ENCODE data around the gene CPB1.

The CPB1 gene

DNA sequence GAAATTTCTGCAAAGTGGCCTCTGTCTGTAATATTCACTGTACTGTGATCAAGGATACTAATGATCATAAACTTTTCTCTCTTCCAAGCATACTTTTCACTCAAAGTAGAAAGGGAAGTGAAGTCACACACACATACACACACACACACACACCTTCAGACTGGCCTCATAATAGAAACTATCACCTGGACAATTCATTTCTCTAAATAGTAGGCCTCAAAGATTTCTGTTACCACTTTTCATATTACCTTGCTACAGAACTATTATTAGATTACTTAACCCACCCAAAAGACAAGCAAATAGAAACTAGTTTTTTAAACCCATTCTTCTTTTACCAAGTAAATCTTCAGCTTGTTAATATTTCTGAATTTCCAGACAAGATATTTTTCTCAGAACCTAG, 12.2 kb downstream of the CPB1 start:
- no peak for DNase-seq

DNA sequence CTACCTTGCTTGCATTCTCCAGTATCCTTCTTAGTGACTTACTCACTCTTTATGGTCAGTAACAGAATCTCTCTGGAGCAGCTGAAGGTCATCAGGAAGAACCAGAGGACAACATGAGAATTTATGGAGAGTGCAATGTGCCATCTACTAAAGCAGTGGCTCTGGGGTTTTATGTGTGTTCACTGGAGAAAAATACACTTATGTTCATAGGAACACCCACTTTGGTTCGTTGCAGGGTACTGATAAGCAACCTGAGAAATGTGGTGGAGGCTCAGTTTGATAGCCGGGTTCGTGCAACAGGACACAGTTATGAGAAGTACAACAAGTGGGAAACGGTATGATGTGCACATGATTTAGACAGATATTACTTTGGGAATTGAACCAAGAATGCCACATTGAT, 12.8 kb downstream of the CPB1 start:
- DNase-seq, result no peak

- no peak for DNase-seq
Measured at GRCh38 chr3:148845756-148846395, 18.3 kb downstream of the CPB1 start.

DNA sequence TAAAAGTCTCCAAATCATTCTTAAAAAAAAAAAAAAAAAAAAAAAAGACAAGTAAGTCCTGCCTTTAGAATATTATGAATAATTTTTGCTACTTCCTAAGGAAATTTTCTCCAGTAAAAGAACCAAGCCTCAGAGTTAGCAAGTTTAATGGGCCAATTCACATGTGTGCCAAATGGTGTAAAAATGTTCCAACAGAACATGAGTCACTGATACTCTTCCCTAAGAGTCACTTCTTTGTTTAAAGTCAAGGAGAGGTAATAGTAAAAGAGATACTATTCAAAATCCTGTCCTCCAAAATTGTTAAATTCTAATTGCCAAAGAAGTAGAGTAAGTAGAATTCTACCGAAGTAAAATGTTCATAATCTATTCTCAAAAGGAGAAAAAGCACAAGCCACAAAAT, 19.7 kb downstream of the CPB1 start:
- no peak for DNase-seq

- no peak for DNase-seq
Measured at GRCh38 chr3:148848410-148848809, 20.8 kb downstream of the CPB1 start.

DNA sequence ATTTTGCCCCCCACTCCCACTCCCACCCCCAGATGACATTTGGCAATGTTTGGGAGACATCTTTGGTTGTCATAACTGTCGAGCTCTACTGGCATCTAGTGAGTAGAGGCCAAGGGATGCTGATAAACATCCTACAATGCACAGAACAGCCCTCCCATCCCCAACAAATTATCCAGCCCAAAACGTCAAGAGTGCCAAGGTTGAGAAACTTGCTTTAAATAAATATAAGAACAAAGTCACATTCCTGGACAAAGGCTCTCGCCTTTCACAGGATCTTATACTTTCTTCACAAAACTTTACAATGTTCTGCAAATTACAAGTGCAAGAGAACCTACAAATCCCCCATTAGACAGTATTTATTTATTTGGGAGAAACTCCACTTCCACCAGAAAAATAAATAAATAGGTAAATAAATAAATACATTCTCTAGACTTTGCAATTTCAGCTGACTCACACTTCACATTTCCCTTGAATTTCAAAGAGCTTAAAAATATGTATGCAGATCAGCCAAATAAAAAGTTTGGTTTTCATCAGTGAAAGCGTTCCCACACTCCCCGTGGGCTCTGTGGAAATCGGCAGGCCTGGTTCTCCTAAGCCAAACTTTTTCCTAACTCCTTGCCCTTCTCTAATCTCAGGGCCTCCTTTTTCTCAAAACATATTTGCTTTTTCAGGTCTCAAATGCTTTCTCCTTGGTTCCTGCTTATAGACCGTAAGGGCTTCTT, 24.8 kb downstream of the CPB1 start:
- no peak for DNase-seq

DNA sequence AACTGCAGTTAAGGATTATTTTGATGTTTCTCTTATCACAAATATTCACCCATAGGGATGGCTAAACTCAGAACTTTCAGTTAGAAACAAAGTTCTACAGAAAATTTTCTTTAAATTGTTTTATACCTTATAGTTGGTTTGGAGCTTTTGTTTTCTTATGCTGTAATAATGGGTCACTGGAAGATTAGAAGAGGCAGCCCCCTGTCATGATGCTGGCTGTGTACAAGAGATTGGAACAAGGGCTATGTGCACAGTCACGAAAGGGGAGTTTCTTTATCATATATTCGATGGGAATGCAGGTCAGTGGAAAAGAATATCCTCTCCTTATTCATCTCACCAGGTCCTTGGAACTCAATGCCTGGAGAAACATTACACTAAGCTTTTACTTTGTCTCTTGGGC, 25.5 kb downstream of the CPB1 start:
- DNase-seq, result no peak

GRCh38 chr3:148854061-148854460, 26.4 kb downstream of the CPB1 start:
- DNase-seq, result no peak

GRCh38 chr3:148856384-148856783, 28.8 kb downstream of the CPB1 start:
- no peak for DNase-seq

GRCh38 chr3:148857316-148857715, 29.7 kb downstream of the CPB1 start:
- no peak for DNase-seq

- no peak for DNase-seq
Measured at GRCh38 chr3:148861277-148861869, 33.8 kb downstream of the CPB1 start.

GRCh38 chr3:148863297-148863696, 35.7 kb downstream of the CPB1 start:
- no peak for DNase-seq

DNA sequence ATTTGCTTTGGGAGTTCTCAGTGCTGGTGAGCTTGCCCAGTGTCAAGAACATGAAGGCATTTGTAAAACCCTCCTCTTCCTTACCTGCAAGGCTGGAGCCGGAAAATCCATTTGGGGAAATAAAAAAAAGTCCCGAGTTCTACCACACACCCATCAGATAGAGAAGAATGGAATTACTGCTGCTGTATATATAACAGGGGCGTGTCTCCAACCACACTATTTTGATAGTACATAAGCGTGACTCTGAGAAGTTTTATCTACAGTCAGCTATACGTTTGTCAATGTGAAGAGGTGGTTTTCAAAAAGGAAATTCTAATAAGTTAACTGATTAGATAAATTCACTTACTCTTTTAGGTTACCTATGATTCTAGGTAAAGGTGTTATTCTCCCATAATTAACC, 36.2 kb downstream of the CPB1 start:
- DNase-seq, result no peak

DNA sequence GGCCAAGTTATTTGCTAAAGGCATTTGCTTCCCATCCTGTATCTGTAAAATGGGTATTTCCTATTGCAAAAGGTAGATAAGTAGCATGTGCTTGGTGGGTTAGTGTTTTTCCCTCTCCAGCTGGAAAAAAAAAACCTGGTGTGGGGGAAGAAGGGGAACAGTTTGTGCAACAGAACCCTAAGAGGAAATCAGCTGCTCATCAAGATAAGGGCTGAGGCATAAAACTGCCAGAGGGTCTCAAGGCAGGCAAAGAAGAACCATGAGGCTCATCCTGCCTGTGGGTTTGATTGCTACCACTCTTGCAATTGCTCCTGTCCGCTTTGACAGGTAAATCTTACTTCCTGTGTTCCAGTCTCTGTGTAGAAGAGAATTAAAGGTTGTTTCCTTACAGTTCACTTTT, 37.4 kb downstream of the CPB1 start, which contains the start of gene CPA3:
Gene CPA3, plus strand, starts transcription at position 248 of the 400 bp plus-strand sequence. Its CDS starts 12 bp downstream, at position 260.
- no peak for DNase-seq

- no peak for DNase-seq
Measured at GRCh38 chr3:148866261-148866660, 38.6 kb downstream of the CPB1 start.

GRCh38 chr3:148873270-148873927, 45.8 kb downstream of the CPB1 start:
- no peak for DNase-seq

DNA sequence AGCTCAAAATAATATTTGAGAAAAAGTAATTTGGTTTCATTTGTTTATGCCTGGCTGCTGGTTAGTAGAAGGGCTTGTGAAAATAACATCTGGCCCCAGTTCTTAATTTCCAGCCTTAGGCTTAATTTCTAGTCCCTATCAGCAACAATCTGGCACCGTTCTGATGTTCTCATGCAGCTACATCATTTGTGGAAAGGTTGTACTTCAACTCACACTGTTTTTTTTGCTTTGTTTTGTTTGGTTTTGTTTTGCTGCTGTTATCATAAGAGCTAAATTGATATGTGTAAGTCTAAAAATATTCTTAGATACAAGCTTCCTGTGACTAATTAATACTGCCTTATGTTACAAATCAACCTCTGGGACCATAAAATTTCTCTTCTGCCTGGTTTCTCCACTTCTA, 46.4 kb downstream of the CPB1 start:
- DNase-seq, result no peak

GRCh38 chr3:148878095-148878494, 50.5 kb downstream of the CPB1 start:
- no peak for DNase-seq

GRCh38 chr3:148879256-148879655, 51.6 kb downstream of the CPB1 start:
- DNase-seq, result no peak

DNA sequence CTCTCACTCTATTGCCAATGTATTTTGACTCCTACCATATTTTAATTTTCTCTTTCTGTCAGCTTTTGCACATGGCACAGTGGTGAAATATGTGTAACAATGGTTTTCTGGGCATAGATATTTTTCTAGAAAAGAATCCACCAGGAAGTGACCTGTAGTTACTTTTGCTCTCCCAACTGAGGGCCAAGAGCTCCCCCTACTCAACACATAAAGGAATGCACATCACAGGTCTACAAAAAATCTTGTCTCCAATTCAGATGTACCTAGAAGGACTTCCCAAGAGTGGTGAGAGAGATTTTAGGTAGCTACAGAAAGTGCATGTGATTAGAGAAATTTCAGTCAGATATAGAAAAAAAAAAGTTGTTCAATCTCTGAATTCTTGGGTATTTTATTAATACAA, 53.1 kb downstream of the CPB1 start:
- no peak for DNase-seq

DNA sequence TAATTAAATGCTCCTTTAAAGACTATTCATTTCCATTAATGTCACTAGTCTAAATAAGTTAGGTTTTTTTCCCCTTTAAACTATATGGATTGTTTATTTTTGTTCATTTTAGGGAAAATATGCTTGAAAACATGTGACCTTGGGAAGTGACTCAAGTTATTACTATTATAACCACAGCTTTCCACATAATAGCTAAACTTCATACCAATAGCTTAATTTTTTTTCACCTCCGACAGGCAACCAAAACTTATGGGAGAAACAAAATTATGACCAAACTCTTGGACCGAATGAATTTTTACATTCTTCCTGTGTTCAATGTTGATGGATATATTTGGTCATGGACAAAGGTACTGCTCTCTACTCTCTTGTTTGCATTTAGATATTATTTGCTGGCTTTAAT, 53.7 kb downstream of the CPB1 start:
- no peak for DNase-seq

- no peak for DNase-seq
Measured at GRCh38 chr3:148882288-148882687, 54.7 kb downstream of the CPB1 start.

DNA sequence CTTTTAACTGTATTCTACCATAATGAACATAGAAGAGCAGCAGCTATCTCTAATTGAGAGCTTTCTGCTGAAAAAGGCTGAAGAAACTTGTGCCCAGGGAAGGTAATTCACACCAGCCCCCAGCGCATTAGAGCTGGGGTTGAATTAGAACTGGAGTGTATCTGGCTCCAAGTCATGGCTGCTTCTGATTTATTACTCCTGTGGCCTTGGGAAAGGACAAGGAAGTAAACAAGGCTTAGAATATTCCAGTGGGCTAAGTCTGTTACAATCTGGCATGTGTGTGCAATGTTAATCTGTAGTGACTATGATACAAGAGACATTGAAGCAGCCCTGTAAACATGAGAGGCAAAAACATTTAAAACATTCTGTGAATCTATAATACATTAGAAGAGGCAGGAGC, 55.6 kb downstream of the CPB1 start:
- no peak for DNase-seq

DNA sequence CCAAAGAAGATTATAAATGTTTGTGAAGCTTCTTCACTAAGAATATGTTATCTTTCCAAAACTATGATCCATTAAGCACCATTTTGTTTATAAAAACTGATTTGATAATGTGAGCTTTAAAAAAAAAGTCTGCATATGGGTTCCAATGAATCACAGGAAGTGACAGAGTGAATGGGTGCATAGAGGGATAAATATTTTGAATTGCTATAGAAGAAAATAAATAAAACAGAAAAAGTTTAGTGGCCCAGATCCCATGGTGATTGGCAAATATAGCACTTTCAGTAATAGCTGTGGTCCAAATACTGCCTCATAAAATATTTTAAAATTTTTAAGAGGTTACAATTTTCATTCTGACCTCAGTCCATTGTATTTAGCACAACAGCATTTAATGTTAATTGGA, 56.6 kb downstream of the CPB1 start:
- no peak for DNase-seq

All from activated CD4-positive, alpha-beta T cell treated with anti-CD3 and anti-CD28 coated beads for 48 hours (primary cell).